GM20000 (cell line): ENCODE results near the gene HPSE2.

ENCODE experiments used
- DNase-seq: peaks from one replicate; pipeline ENCODE4 v3.0.0; 2012; ENCODE audit warnings: low spot score
- TF ChIP-seq, protein P1 (sequence below): IDR thresholded peaks from 2 replicates; pipeline ENCODE4 v1.5.1; 2012; ENCODE audit warnings: mild to moderate bottlenecking, control low read depth; ENCODE audit errors: extremely low read depth, missing control alignments

The HPSE2 gene

DNA sequence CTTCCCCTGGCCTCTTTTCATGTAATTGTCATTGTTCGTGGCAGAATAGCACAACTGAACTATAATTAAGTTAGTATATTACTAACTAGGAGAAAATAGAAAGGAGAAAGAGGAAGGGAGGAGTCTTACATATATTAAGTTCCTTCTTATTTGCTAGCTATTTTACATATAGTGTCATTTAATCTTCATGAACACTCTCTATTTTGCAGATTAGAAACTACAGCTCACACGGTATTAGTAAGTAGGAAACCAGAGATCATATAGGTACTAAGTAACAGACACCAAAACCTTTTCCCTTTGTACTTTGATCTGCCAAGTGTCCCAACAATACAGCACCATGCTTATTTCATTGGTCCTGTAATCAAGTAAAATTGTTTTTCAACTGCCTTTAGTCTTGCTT is 586.5 kb downstream of the HPSE2 start:
- TF ChIP-seq, protein P1, sequence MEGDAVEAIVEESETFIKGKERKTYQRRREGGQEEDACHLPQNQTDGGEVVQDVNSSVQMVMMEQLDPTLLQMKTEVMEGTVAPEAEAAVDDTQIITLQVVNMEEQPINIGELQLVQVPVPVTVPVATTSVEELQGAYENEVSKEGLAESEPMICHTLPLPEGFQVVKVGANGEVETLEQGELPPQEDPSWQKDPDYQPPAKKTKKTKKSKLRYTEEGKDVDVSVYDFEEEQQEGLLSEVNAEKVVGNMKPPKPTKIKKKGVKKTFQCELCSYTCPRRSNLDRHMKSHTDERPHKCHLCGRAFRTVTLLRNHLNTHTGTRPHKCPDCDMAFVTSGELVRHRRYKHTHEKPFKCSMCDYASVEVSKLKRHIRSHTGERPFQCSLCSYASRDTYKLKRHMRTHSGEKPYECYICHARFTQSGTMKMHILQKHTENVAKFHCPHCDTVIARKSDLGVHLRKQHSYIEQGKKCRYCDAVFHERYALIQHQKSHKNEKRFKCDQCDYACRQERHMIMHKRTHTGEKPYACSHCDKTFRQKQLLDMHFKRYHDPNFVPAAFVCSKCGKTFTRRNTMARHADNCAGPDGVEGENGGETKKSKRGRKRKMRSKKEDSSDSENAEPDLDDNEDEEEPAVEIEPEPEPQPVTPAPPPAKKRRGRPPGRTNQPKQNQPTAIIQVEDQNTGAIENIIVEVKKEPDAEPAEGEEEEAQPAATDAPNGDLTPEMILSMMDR = no peak
- no peak for DNase-seq

DNA sequence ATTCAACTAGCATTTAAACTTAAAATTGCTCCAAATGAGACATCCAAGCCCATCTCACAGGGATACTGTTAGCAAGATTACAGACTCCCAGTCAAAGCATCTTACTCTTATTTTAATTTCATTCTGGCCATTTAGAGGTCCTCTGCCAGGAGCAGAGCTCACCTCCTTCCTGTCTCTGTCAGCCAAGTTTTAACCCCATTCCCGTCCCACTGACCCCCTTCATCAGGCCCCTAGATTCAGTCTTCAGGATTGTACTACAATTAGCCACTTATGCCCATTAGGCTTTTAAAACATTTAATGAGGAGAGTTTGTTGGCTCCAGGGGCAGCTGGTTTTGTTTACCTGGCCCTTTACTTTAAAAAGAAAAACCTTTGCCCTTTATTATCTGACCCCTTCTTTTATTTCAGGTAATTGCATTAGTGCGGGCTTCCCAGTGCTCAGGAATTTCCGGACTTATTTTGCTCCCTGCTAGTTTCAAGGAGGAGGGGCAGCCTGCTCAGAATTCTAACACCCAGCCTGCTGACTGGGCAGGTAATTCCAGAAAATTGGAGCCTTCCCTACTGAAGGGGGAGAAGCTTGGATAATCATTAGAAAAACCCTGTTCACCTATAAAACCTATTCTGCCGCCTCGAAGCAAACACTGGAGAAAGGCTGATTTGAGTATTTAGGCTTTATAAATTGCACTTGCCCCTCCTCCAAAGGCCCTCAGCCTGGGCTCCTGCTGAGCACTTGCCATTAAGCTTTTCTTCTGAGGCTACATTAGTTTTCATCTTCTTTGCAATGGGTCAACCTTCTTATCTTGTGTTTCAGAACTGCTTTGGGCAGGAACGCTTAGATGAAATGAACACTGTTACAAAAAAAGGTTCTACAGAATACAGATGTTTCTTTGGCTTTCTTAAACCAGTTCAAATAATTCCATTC is 588.4 kb downstream of the HPSE2 start:
- no peak for DNase-seq
- TF ChIP-seq, protein P1 = no peak

DNA sequence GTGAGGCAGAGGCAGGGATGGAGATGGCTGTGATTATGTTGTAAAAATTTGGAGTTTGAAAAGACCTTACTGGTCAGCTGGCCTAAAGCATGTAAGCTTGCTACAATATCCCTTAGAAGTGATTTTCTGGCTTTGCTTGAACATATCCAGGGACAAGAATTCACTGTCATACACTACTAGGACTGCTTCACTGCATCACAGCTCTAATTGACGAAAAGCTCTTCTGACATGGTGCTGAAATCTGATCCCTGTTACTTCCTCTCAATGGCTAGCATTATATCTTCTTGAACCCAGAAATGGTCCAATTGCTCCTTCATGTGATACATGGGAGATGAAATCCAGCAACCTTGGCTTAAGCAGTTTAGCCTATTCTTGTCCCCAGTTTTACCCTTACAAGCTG is 591.2 kb downstream of the HPSE2 start:
- no peak for DNase-seq
- TF ChIP-seq, protein P1 = no peak

DNA sequence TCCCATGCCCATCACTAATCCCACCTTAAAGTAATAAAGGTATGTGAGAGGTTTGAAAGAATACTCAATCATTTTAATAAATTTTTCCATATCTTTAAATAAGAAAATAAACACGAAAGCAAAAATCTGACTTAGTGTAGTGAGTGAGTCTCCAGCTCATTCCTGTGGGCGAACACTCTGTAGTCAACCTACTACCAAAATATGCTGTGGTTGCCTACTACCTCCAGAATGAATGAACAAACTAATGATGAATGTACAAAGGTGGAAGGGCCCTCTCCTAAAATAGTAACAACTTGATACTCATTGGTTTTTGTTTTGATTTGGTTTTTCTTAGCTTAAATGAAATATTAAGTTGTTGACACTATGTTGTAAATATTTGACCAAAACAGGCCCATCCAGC is 593.4 kb downstream of the HPSE2 start:
- no peak for DNase-seq
- TF ChIP-seq, protein P1 = no peak

DNA sequence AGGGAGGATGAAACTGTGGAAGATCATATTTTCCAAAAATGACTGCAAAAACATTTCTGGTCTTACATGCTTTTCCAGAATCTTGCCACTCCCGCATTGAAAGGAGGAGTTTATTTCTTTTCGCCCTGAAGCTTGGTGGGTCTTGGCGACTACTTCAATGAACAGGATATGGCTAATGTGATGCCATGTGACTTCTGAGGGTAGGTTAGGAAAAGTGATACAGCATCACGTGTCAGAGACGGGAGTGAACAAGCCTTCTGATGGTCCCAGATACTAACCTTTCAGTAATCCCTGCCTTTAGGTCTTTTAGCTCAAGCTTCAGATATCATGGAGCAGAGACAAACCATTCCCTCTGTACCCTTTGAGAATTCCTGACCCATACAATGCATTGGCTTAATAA is 596.7 kb downstream of the HPSE2 start:
- TF ChIP-seq, protein P1 = no peak
- no peak for DNase-seq

DNA sequence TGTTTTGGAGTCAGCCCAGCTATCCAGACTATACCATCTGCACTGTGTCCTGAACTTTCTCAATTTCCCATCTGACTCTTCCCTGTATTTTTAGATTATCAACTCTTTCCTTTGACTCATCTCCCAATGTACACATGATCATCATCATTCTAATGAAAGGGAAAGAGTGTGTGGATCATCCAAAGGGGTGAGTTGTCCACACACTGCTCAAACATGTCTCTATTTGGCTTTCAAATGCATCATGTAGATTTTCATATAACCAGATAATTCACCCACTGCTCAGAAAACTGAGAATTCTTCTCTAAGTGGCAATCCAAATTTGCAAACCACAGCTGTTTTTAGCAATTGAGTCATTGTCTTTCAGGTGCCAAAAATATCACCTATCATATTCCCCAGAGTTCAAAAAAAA is 598.7 kb downstream of the HPSE2 start:
- DNase-seq = no peak
- TF ChIP-seq, protein P1 = no peak

DNA sequence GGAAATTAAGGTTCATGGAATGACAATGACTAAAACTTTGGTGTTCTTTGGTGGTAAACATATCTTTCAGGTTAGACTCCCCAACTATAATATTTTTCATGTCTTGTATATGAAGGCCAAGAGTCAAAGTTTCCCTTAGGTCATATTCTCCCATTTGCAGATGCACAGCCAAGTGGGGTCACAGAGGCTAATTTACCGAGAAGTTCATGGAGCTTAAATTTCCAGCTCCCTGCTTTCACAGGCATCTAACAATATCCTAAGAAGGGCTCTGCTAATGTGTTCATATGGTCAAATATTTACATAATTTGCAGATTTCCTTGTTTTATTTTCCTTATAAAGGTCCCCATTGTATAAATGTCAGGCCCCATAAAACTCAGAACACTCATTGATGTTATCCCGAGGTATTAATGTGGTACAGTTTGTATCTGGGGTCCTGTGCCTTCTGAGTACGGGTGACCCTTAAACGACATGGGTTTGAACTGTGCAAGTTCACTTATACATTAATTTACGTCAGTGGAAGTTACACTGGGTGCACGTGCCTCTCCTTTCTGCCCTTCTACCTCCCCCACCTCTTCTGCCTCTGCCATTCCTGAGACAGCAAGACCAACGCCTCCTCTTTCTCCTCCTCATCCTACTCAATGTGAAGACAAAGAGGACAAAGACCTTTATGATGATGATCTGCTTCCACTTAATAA is 603.0 kb downstream of the HPSE2 start:
- DNase-seq = no peak
- TF ChIP-seq, protein P1 = no peak
